ENCODE data around the gene PHC3.

PHC3 gene

DNA sequence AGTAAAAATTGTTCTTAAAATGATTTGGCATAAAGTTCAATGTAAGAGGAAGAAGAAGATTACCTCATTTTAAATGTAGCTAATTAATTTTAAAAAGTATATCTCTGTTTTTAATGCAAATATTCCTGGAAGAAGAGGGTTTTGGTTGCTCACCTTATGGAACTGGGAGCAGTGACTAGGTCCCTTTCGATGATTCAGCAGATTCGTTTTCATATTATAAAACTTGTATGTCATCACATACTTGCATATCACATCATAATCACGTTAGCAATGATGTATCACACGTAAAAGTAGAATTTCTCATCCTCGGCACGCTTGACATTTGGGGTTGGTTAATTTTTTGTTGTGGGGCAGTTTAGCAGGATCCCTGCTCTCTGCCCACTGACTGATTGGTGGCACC, 96.1 kb downstream of the PHC3 start:
- no peak for DNase-seq (ENCODE audit: low read depth)
- no peak overlapping the region for H3K4me3 ChIP-seq (ENCODE audit: control insufficient read depth, low read depth, low read length)
- TF ChIP-seq, protein P1, sequence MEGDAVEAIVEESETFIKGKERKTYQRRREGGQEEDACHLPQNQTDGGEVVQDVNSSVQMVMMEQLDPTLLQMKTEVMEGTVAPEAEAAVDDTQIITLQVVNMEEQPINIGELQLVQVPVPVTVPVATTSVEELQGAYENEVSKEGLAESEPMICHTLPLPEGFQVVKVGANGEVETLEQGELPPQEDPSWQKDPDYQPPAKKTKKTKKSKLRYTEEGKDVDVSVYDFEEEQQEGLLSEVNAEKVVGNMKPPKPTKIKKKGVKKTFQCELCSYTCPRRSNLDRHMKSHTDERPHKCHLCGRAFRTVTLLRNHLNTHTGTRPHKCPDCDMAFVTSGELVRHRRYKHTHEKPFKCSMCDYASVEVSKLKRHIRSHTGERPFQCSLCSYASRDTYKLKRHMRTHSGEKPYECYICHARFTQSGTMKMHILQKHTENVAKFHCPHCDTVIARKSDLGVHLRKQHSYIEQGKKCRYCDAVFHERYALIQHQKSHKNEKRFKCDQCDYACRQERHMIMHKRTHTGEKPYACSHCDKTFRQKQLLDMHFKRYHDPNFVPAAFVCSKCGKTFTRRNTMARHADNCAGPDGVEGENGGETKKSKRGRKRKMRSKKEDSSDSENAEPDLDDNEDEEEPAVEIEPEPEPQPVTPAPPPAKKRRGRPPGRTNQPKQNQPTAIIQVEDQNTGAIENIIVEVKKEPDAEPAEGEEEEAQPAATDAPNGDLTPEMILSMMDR (conservative IDR thresholded peaks at IDR 0.05; ENCODE audit: control insufficient read depth, insufficient read depth, low read depth, low read length): no peak

DNA sequence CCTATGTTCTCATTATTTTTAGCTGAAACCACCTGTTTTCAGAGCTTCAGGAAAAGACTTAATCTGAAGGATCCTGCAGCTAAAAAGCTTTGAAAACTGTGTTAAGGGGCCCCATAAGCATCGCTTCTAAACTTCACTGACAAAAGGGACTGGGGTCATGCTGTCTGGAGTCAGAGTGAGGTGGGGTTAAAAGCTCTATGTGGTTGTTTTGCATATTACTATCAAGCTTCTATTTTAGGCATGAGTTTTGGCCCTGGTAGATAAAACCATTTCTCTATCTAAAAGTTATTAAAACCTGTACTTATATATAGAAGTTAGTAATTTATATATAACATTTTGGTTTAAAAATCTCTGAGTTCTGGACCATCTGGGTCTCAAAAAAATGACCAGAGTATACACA, 98.2 kb downstream of the PHC3 start:
- DNase-seq (ENCODE audit: low read depth): no peak
- H3K4me3 ChIP-seq (ENCODE audit: control insufficient read depth, low read depth, low read length): no peak overlapping the region
- TF ChIP-seq, protein P1 (conservative IDR thresholded peaks at IDR 0.05; ENCODE audit: control insufficient read depth, insufficient read depth, low read depth, low read length): no peak

DNA sequence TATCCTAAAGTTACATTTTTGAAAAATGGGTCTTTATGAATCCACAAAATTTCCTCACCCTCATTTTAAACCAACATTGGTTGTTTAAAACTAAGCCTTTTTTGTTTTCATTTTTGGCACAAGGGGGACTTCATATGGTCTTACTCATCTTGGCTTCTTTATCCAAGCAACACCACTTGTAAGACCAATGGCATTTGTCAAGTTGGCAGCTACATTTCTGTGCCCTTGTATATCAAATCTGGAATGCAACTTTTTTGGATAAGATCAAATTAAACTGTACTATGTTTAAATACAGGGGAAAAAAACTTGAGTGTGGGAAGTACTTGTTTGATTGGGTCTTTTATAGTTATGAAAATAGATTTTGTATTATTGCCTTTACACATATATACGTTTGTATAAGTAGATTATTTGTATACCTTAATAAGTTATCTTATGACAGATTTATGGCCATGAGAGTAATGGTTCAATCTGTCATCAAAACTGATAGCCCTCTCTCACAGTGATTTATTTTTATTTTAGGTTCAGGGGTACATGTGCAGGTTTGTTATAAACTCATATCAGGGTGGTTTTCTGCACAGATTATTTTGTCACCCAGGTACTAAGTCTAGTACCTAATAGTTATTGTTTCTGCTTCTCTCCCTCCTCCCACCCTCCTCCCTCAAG, 100.3 kb downstream of the PHC3 start:
- peak; percentile 37 for DNase-seq (ENCODE audit: low read depth)
- H3K4me3 ChIP-seq (ENCODE audit: control insufficient read depth, low read depth, low read length): no peak overlapping the region
- TF ChIP-seq, protein P1 (conservative IDR thresholded peaks at IDR 0.05; ENCODE audit: control insufficient read depth, insufficient read depth, low read depth, low read length): no peak

DNA sequence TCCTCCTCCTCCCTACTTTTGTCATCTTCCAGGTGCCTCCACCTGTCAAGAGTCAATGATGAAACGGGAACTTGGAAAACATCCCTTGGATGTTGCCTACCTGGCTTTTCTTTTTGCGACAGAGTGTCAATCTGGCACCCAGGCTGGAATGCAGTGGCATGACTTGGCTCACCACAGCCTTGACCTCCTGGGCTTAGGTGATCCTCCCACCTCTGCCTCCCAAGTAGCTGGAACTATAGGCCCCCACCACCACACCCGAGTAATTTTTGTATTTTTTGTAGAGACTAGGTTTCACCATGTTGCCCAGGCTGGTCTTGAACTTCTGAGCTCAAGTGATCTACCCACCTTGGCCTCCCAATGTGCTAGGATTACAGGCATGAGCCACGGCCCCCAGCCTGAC, 100.9 kb downstream of the PHC3 start:
- DNase-seq (ENCODE audit: low read depth): no peak
- H3K4me3 ChIP-seq (ENCODE audit: control insufficient read depth, low read depth, low read length): no peak overlapping the region
- TF ChIP-seq, protein P1 (conservative IDR thresholded peaks at IDR 0.05; ENCODE audit: control insufficient read depth, insufficient read depth, low read depth, low read length): no peak

DNA sequence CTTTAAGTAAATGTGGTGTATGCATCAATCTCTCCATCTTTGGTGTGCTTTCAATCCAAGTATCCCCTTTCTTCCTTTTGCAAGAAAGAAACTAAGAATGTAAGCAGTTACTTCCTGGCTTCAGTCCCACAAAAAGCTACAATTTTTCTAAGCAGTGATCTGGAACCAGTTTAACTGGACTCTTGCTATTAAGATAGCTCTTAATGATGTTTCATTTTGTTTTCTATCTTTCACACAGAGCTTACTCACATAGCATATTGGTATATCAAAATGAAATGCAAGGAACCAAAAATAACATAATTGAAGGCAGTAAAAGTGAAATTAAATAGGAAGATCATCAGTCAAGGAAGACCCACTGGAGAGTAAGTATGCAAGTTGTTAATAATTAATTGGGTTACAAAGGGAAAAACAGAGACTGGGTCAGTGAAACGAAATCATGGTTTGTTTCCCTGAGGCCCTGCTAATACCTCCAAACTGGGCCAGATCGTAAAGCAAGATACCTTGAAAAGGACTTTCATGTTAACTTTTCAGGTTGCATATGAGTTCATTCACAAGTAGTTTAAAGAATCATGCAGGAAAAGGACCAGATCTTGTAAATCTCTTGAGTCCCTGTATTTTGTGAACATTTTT, 101.9 kb downstream of the PHC3 start:
- TF ChIP-seq, protein P1 (conservative IDR thresholded peaks at IDR 0.05; ENCODE audit: control insufficient read depth, insufficient read depth, low read depth, low read length): no peak
- no peak for DNase-seq (ENCODE audit: low read depth)
- no peak overlapping the region for H3K4me3 ChIP-seq (ENCODE audit: control insufficient read depth, low read depth, low read length)

DNA sequence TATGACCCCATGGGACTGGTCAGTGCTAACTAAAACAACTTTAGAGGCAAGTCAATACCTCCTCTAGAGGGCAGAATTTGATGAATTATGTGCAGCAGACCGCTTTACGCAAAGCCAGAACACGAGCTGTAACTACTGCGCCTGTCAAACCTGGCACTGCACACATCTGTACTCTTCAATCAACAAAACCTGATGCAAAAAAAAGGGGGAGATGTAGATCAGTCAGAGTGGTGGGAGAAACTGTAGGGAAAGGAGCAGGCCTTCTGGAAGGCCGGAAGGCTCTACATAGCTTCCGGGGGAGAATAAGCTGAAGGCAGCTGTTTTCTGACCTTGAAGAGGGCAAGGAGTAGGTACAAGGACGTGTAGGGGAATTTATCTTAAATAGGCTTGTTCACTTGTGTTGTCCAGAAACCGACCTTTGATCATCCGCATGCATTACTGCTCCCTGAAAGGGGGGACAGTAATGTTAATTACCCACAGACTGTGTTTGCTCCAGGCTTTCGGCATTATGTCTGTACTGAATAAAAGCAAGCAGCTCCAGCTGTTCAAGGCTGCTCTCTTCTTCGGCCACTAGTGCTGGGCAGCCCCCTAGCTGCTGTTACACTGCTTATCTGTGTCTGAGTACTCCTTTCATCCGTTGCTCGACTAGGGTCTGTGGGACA, 102.8 kb downstream of the PHC3 start:
- no peak for DNase-seq (ENCODE audit: low read depth)
- TF ChIP-seq, protein P1 (conservative IDR thresholded peaks at IDR 0.05; ENCODE audit: control insufficient read depth, insufficient read depth, low read depth, low read length): no peak

More for the DNA sequence above, 102.8 kb downstream of the PHC3 start:
- H3K4me3 ChIP-seq (ENCODE audit: control insufficient read depth, low read depth, low read length): no peak overlapping the region
